ENCODE measurements around the gene SYP.
"Not testable (repeated sequence)": the region's sequence is repeated elsewhere in the genome, so short reads cannot be mapped to it uniquely, and the experiment has no call there.

The SYP gene

GRCh38 chrX:49142264-49142663 lies 57.7 kb downstream of the SYP start:
- H3K27ac Mint-ChIP-seq; H3K4me1 Mint-ChIP-seq (ENCODE audit: low read depth); H3K4me3 Mint-ChIP-seq; intact Hi-C loops (cut with micrococcal nuclease); H3K36me3 Mint-ChIP-seq (ENCODE audit: low read depth); H3K27me3 Mint-ChIP-seq: not testable (repeated sequence)
- peaks cover 24% of the 10 kb centered on the region for H3K9me3 Mint-ChIP-seq

GRCh38 chrX:49139713-49140112 lies 60.3 kb downstream of the SYP start:
- H3K4me3 Mint-ChIP-seq, result no peak overlapping the region
- intact Hi-C loops (cut with micrococcal nuclease), result no loop called here

More at GRCh38 chrX:49139713-49140112, 60.3 kb downstream of the SYP start:
- Mint-ChIP-seq H3K27ac (no peak overlapping the region), H3K36me3 (ENCODE audit: low read depth) (peaks cover 6% of the 10 kb centered on the region), H3K4me1 (ENCODE audit: low read depth) (no peaks in the 10 kb centered on the region), H3K9me3 (peaks cover 24% of the 10 kb centered on the region), H3K27me3 (no peaks in the 10 kb centered on the region)
